ENCODE measurements around the gene CPA1. TPM values are rescaled to one million over a fixed set of nuclear protein-coding genes. Genes with fewer than 3 reads are reported as not detected.

The CPA1 gene
- total RNA-seq, 1 donor from 2014 or later: not detected

GRCh38 chr7:130351791-130352090 lies 28.6 kb upstream of the CPA1 start:
- Histone ChIP-seq H3K36me3 (ENCODE audit: control insufficient read depth, insufficient read depth, low read length) (no peaks in the 10 kb centered on the region), H3K4me3 (ENCODE audit: low read depth, low read length) (no peak overlapping the region), H3K27me3 (ENCODE audit: control insufficient read depth, insufficient read depth, low read length) (no peaks in the 10 kb centered on the region)
- no peak for DNase-seq (ENCODE audit: low read depth)
- FAIRE-seq: no peak
- TF ChIP-seq CTCF (IDR thresholded peaks at IDR 0.05; ENCODE audit: insufficient read depth, low read length, severe bottlenecking): no peak

- no peaks in the 10 kb centered on the region for H3K36me3 ChIP-seq (ENCODE audit: control insufficient read depth, insufficient read depth, low read length)
- TF ChIP-seq CTCF (IDR thresholded peaks at IDR 0.05; ENCODE audit: insufficient read depth, low read length, severe bottlenecking): no peak
- DNase-seq (ENCODE audit: low read depth): peak; percentile 65
- no peaks in the 10 kb centered on the region for H3K27me3 ChIP-seq (ENCODE audit: control insufficient read depth, insufficient read depth, low read length)
- peak overlapping the region; percentile 23 for H3K4me3 ChIP-seq (ENCODE audit: low read depth, low read length)
- FAIRE-seq: no peak
Measured at GRCh38 chr7:130352194-130353074, 27.9 kb upstream of the CPA1 start.

GRCh38 chr7:130353196-130353595 lies 27.1 kb upstream of the CPA1 start:
- no peak for FAIRE-seq
- H3K4me3 ChIP-seq (ENCODE audit: low read depth, low read length): no peak overlapping the region

GRCh38 chr7:130356121-130356875 lies 24.0 kb upstream of the CPA1 start:
- Histone ChIP-seq H3K27me3 (ENCODE audit: control insufficient read depth, insufficient read depth, low read length) (no peaks in the 10 kb centered on the region), H3K4me3 (ENCODE audit: low read depth, low read length) (no peak overlapping the region), H3K36me3 (ENCODE audit: control insufficient read depth, insufficient read depth, low read length) (no peaks in the 10 kb centered on the region)
- DNase-seq (ENCODE audit: low read depth) (peak; percentile 94), FAIRE-seq (no peak)
- no peak for TF ChIP-seq CTCF (IDR thresholded peaks at IDR 0.05; ENCODE audit: insufficient read depth, low read length, severe bottlenecking)

More at GRCh38 chr7:130353196-130353595, 27.1 kb upstream of the CPA1 start:
- TF ChIP-seq CTCF (IDR thresholded peaks at IDR 0.05; ENCODE audit: insufficient read depth, low read length, severe bottlenecking): no peak
- Histone ChIP-seq H3K36me3 (ENCODE audit: control insufficient read depth, insufficient read depth, low read length) (no peaks in the 10 kb centered on the region), H3K27me3 (ENCODE audit: control insufficient read depth, insufficient read depth, low read length) (no peaks in the 10 kb centered on the region)
- no peak for DNase-seq (ENCODE audit: low read depth)

- FAIRE-seq: no peak
- H3K4me3 ChIP-seq (ENCODE audit: low read depth, low read length): no peak overlapping the region
- no peak for TF ChIP-seq CTCF (IDR thresholded peaks at IDR 0.05; ENCODE audit: insufficient read depth, low read length, severe bottlenecking)
Measured at GRCh38 chr7:130356876-130357611, 23.2 kb upstream of the CPA1 start.

More at GRCh38 chr7:130356876-130357611, 23.2 kb upstream of the CPA1 start:
- peak; percentile 90 for DNase-seq (ENCODE audit: low read depth)
- no peaks in the 10 kb centered on the region for H3K36me3 ChIP-seq (ENCODE audit: control insufficient read depth, insufficient read depth, low read length)
- no peaks in the 10 kb centered on the region for H3K27me3 ChIP-seq (ENCODE audit: control insufficient read depth, insufficient read depth, low read length)

Measured in bronchial epithelial cell (primary cell).